CD4-positive, alpha-beta T cell treated with Interleukin-10 for 1 hour (primary cell): ENCODE measurements around the gene SGCB.

Experiments used
- DNase-seq: peaks from one replicate; pipeline ENCODE4 v3.0.0-alpha.2; 2020

Gene SGCB

GRCh38 chr4:52017814-52018213 is 20.3 kb downstream of the SGCB start:
- no peak for DNase-seq

DNA sequence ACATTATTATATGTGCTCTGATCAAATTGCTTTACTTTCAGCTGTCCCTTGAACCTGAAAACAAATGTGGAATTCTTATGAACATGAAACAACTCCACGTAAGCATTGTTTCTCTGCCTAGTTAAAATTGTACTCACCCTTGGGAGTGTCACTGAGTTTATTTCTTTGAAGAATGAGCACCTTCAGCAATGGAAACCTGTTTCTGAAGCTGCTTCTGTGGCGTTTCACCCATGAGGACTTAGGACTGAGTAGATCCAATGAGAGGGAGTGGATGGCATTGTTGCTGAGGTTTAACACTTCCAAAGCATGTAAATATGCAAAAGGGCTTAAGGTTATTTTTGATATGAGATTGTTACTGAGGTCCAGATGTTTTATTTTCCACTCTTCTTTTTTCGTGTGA is 21.1 kb downstream of the SGCB start:
- no peak for DNase-seq

DNA sequence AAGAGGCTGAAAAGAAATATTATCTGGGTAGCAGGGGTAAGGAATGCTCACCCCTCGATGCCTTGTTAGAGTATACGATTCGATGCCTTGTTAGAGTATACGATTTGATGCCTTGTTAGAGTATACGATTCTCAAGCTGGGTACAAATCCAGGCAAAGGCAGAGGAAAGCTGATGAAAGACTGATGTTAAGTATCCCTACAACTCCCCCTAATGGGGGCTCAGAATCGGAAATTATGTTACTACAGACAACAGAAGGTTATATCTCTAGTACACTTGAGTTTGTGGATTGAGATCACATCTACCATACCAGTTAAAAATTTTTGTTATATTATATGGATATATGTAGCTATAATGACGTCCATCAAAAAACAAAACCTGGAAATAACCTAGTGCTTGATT is 22.7 kb downstream of the SGCB start:
- no peak for DNase-seq

DNA sequence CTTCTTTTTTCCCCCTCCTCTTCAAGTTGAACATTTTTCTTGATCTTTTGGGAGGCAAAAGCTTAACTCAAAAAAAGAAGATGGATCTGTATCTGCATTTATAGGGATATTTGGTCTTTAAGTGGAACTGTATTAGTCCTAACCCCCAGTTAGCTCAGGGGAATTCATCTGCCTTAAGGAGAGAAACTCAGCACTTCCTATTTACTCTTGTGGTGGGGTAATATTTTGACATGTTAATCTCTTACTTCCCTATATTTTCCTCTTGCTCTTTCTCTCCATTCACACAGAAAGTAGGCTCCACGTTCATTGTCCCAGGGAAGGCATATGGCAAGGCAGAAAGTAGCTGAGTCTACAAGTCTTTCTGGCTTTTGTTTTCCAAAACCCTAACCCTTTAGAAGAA is 23.2 kb downstream of the SGCB start:
- no peak for DNase-seq

DNA sequence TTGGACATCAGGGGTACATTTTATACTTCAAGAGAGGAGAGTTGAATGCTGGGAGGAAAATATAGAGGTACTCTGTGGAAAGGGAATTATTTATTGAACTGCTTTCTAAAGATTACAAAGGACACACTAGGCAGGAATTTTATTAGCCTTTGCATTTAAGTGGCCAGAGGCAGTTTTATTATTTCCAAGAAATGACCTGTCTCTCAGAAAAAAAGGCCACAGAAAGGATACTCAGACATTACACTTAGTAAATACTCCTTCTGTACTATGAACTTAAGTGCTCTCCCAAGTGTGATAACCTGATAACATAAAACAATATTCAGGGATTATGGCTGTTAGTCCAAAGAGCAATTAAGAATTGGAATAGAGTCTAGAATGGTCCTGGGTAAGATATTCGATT is 25.4 kb downstream of the SGCB start:
- DNase-seq = no peak

GRCh38 chr4:52010986-52011385 is 27.1 kb downstream of the SGCB start:
- DNase-seq = no peak

DNA sequence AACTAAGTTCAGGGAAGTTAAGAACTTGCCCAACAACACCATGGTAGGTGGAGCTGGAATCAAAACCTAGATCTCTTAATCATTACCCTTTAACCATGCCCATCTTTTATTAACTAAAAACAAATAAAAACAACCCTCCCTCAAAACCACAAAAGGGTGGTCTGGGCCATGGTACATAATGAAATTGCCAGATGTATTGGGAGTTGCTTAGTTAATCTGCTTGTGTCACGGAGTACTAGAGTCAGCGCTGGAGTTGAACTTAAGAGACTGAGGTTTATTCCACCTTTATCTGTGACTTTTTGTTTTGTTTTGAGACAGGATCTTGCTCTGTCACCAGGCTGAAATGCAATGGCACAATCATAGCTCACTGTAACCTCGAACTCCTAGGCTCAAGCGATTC is 31.2 kb downstream of the SGCB start:
- no peak for DNase-seq

DNA sequence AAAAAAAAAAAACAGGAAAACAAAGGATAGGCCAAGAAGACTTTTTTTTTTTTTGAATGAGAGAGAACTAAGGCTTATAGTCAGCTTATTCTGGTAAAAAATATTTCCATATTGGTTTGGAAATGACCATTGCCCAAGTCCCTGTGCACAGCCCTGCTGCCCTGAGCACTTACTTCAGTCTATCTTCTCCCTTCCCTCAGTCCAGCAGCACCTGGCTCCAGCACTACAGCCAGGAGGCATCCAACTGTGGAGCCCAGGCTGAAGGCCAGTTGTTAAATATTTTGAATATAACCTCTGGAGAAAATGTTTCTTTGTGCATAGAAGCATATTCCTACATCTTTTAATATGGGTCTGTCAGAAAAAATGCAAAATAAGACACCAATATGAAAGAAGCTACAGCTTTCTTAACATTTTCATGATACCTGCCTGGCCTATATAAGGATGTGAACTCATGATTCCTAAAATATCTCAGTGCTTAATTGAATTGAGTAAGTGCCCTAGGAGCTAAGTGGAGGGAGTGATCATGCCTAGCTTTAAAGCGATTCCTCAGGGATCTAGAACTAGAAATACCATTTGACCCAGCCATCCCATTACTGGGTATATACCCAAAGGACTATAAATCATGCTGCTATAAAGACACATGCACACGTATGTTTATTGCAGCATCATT is 32.4 kb downstream of the SGCB start:
- no peak for DNase-seq

DNA sequence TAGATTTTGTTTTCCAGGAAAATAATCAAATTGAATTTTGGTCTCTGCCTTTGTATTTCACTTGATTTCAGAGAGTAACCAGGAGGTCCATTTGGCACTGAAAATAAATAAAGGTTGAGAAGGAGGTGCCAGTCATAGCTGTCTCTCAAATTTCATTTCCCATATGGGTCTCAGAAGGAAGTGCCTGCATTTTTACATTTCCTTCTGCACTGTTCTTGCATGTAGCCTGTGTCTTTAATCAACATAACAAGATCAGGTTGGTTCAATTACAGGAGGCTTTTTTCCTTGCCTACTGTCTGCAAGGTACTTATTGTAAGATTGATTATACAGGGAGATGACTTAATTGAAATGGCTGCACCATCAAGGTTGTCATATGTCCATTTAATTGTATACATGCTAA is 33.7 kb downstream of the SGCB start:
- DNase-seq = no peak

DNA sequence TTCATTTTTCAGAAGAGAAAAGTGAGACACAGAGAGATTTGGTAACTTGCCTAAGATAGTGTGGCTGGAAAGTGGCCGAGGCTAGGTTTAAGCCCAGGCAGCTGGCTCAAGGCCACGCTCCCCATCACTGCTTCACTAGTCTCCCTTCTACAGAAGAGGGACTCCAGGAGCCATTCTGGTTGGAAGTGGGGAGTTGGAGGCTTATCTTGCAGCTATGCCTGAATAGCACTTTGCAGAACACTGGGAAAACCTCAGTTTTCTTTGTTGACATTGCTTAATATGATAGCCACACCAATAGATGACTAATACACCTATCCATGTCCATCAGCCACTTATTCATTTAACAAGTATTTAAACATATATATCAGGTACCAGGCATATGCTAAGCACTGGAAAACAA is 36.5 kb downstream of the SGCB start:
- no peak for DNase-seq

DNA sequence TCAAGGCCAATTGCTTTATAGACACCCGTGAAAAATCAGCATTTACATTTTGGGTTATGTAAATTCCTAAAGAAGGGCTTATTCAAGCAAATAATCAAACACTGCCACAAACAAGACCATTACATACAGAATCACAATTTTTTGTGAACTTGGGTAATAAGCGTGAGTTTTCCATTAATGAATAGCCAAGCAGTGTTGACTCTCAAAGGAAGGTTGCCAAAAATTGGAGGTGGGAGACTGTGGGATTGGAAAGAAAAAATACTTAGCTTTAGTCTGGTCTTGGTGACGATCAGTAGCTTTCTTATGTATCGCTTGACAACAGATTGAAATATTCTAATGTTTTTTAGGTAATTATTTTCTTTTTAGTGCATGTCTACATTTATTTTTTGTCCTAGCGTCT is 38.8 kb downstream of the SGCB start:
- no peak for DNase-seq

- no peak for DNase-seq
These were observed 39.3 kb downstream of the SGCB start for GRCh38 chr4:51998837-51999236.

DNA sequence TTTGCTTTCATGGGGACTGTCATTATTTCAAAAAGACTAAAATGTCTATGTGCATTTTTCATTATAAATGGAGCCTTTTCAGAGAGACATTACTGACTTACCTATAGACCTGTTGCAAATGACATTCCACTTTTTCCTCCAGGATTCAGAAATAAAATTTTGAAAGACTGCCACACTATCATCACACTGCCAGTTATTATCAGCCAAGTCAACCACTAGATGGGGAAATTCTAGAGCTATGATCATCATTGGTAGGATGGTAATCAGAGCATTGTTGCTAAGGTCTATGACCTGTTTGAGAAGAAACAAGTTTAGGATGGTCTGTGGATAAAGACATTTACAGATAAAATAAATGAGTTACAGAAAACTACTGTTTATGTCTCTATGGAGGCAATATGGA is 40.5 kb downstream of the SGCB start:
- DNase-seq = no peak

DNA sequence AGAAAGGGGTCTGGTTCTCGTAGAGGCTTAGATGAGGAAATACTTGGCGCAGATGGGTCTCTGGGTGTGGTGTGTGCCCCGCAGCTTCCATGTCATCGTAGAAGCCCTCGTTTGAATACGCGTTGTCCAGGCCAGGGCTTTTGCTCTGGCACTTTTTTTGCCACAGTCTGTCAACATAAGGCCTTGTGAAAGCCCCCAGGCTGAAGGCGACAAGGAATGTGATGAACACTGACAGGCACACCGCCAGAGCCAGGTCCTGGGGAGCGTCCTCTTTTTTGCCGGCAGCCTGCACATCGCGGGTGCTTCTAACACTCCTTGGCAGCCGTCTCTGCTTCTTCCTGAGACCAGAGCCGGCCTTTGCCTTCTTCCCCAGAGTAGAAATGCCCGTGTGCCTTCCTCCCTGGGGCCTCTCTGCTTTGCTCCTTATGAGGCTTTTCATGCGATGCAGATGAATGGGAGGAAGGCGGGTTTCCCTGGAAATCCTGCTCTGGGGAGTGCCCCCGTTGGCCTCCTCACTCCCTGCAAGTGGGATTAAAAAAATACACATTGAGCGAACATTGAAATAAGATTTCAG is 42.4 kb downstream of the SGCB start:
- DNase-seq = no peak
